ENCODE results near the gene MYOF. TPM values are rescaled to one million over a fixed set of nuclear protein-coding genes. Genes with fewer than 3 reads are reported as not detected.
A peak's percentile ranks its signal among the peaks of the same experiment; 100 is the strongest.
"Not testable (repeated sequence)": the region's sequence is repeated elsewhere in the genome, so short reads cannot be mapped to it uniquely, and the experiment has no call there.

MYOF gene
- total RNA-seq, 2 donors from 2014 or later = 0.57 to 15.8 TPM

GRCh38 chr10:93471110-93471651 lies 11.0 kb downstream of the MYOF start:
- H3K4me3 Mint-ChIP-seq = no peak overlapping the region
- H3K4me1 Mint-ChIP-seq (ENCODE audit: low read depth in 2 of 2) = no peaks in the 10 kb centered on the region
- no peaks in the 10 kb centered on the region for H3K27me3 Mint-ChIP-seq
- no peaks in the 10 kb centered on the region for H3K36me3 Mint-ChIP-seq
- no peaks in the 10 kb centered on the region for H3K9me3 Mint-ChIP-seq
- DNase-seq (ENCODE audit: low spot score) = no peak
- H3K27ac Mint-ChIP-seq = no peak overlapping the region
- ATAC-seq = peak in 1 of 2 donors; percentile 18

GRCh38 chr10:93469454-93469853 lies 12.7 kb downstream of the MYOF start:
- Mint-ChIP-seq H3K9me3 (no peaks in the 10 kb centered on the region), H3K4me3 (no peak overlapping the region), H3K4me1 (ENCODE audit: low read depth in 2 of 2) (no peaks in the 10 kb centered on the region), H3K36me3 (no peaks in the 10 kb centered on the region), H3K27me3 (no peaks in the 10 kb centered on the region), H3K27ac (no peak overlapping the region)
- ATAC-seq (peak in 1 of 2 donors; percentile 33), DNase-seq (ENCODE audit: low spot score) (no peak)

GRCh38 chr10:93468461-93469213 lies 13.5 kb downstream of the MYOF start:
- ATAC-seq (no peak), DNase-seq (ENCODE audit: low spot score) (no peak)
- H3K4me3 Mint-ChIP-seq = no peak overlapping the region
- H3K27ac Mint-ChIP-seq = no peak overlapping the region
- H3K4me1 Mint-ChIP-seq (ENCODE audit: low read depth in 2 of 2) = no peaks in the 10 kb centered on the region
- no peaks in the 10 kb centered on the region for H3K27me3 Mint-ChIP-seq
- H3K36me3 Mint-ChIP-seq = no peaks in the 10 kb centered on the region
- no peaks in the 10 kb centered on the region for H3K9me3 Mint-ChIP-seq

- H3K36me3 Mint-ChIP-seq; DNase-seq (ENCODE audit: low spot score); H3K27ac Mint-ChIP-seq; H3K4me3 Mint-ChIP-seq; H3K4me1 Mint-ChIP-seq (ENCODE audit: low read depth in 2 of 2); H3K27me3 Mint-ChIP-seq; H3K9me3 Mint-ChIP-seq; ATAC-seq: not testable (repeated sequence)
These were observed 14.5 kb downstream of the MYOF start for GRCh38 chr10:93467635-93468034.

- Mint-ChIP-seq H3K27me3 (no peaks in the 10 kb centered on the region), H3K27ac (no peak overlapping the region), H3K9me3 (no peaks in the 10 kb centered on the region), H3K36me3 (no peaks in the 10 kb centered on the region), H3K4me3 (no peak overlapping the region), H3K4me1 (ENCODE audit: low read depth in 2 of 2) (peaks cover 4 to 16% of the 10 kb centered on the region in 2 donors)
- ATAC-seq = no peak
- no peak for DNase-seq (ENCODE audit: low spot score)
These were observed 16.1 kb downstream of the MYOF start for GRCh38 chr10:93465806-93466675.

- Mint-ChIP-seq H3K36me3 (no peaks in the 10 kb centered on the region), H3K27me3 (peaks cover 0 to 3% of the 10 kb centered on the region in 2 donors), H3K27ac (no peak overlapping the region), H3K4me3 (no peak overlapping the region), H3K9me3 (no peaks in the 10 kb centered on the region), H3K4me1 (ENCODE audit: low read depth in 2 of 2) (peaks cover 4 to 17% of the 10 kb centered on the region in 2 donors)
- no peak for DNase-seq (ENCODE audit: low spot score)
- no peak for ATAC-seq
These were observed 17.3 kb downstream of the MYOF start for GRCh38 chr10:93464776-93465388.

- H3K27ac Mint-ChIP-seq = no peak overlapping the region
- peaks cover 4 to 17% of the 10 kb centered on the region in 2 donors for H3K4me1 Mint-ChIP-seq (ENCODE audit: low read depth in 2 of 2)
- H3K4me3 Mint-ChIP-seq = no peak overlapping the region
- DNase-seq (ENCODE audit: low spot score) (no peak), ATAC-seq (no peak)
- no peaks in the 10 kb centered on the region for H3K9me3 Mint-ChIP-seq
- H3K36me3 Mint-ChIP-seq = no peaks in the 10 kb centered on the region
- H3K27me3 Mint-ChIP-seq = peaks cover 0 to 8% of the 10 kb centered on the region in 2 donors
These were observed 18.2 kb downstream of the MYOF start for GRCh38 chr10:93463723-93464476.

- H3K27me3 Mint-ChIP-seq = peaks cover 0 to 10% of the 10 kb centered on the region in 2 donors
- no peaks in the 10 kb centered on the region for H3K36me3 Mint-ChIP-seq
- peak overlapping the region; percentile 62 for H3K4me3 Mint-ChIP-seq
- H3K4me1 Mint-ChIP-seq (ENCODE audit: low read depth in 2 of 2) = peaks cover 4 to 17% of the 10 kb centered on the region in 2 donors
- no peaks in the 10 kb centered on the region for H3K9me3 Mint-ChIP-seq
- DNase-seq (ENCODE audit: low spot score) (no peak), ATAC-seq (peak; percentile 81 to 93)
- H3K27ac Mint-ChIP-seq = peak overlapping the region; percentile 1 to 67
These were observed 19.3 kb downstream of the MYOF start for GRCh38 chr10:93462881-93463280.

GRCh38 chr10:93462371-93462770 lies 19.8 kb downstream of the MYOF start:
- H3K9me3 Mint-ChIP-seq = no peaks in the 10 kb centered on the region
- ATAC-seq (peak in 1 of 2 donors; percentile 7), DNase-seq (ENCODE audit: low spot score) (no peak)
- no peaks in the 10 kb centered on the region for H3K36me3 Mint-ChIP-seq
- peaks cover 0 to 11% of the 10 kb centered on the region in 2 donors for H3K27me3 Mint-ChIP-seq
- H3K27ac Mint-ChIP-seq = peak overlapping the region; percentile 1 to 67
- H3K4me1 Mint-ChIP-seq (ENCODE audit: low read depth in 2 of 2) = peaks cover 4 to 17% of the 10 kb centered on the region in 2 donors
- peak overlapping the region; percentile 62 for H3K4me3 Mint-ChIP-seq

GRCh38 chr10:93461807-93462178 lies 20.3 kb downstream of the MYOF start:
- Mint-ChIP-seq H3K27me3 (peaks cover 0 to 12% of the 10 kb centered on the region in 2 donors), H3K4me3 (no peak overlapping the region), H3K9me3 (no peaks in the 10 kb centered on the region), H3K36me3 (no peaks in the 10 kb centered on the region), H3K4me1 (ENCODE audit: low read depth in 2 of 2) (peaks cover 4 to 17% of the 10 kb centered on the region in 2 donors), H3K27ac (peak overlapping the region in 1 of 2 donors; percentile 67)
- no peak for ATAC-seq
- no peak for DNase-seq (ENCODE audit: low spot score)

- no peak for DNase-seq (ENCODE audit: low spot score)
- ATAC-seq = no peak
- Mint-ChIP-seq H3K4me1 (ENCODE audit: low read depth in 2 of 2) (peaks cover 4 to 17% of the 10 kb centered on the region in 2 donors), H3K27ac (peak overlapping the region in 1 of 2 donors; percentile 60), H3K27me3 (peaks cover 0 to 12% of the 10 kb centered on the region in 2 donors), H3K36me3 (no peaks in the 10 kb centered on the region), H3K9me3 (no peaks in the 10 kb centered on the region), H3K4me3 (peak overlapping the region; percentile 12)
These were observed 20.9 kb downstream of the MYOF start for GRCh38 chr10:93461109-93461806.

- Mint-ChIP-seq H3K27me3 (peaks cover 0 to 12% of the 10 kb centered on the region in 2 donors), H3K4me3 (no peak overlapping the region), H3K9me3 (no peaks in the 10 kb centered on the region), H3K27ac (no peak overlapping the region), H3K4me1 (ENCODE audit: low read depth in 2 of 2) (peaks cover 4 to 17% of the 10 kb centered on the region in 2 donors), H3K36me3 (no peaks in the 10 kb centered on the region)
- no peak for DNase-seq (ENCODE audit: low spot score)
- no peak for ATAC-seq
These were observed 22.7 kb downstream of the MYOF start for GRCh38 chr10:93459466-93459865.
